Karpas-422 (cell line): ENCODE results near the gene RALGDS. TPM values are rescaled to one million over a fixed set of nuclear protein-coding genes. Genes with fewer than 3 reads are reported as not detected.
"Not testable (repeated sequence)": the region's sequence is repeated elsewhere in the genome, so short reads cannot be mapped to it uniquely, and the experiment has no call there.

Source experiments
- DNase-seq: peaks from one replicate; pipeline ENCODE4 v3.0.0-alpha.2; 2015
- H2AFZ ChIP-seq: fragments of 200-600 bp; sonication (generic); 2 replicates; pipeline ENCODE4 v1.6.1; 2014; ENCODE audit warnings: antibody characterized with exemption, low read length, mixed read lengths
- H3K27ac ChIP-seq: fragments of 200-600 bp; sonication (generic); 2 replicates; pipeline ENCODE4 v1.5.1; 2014; ENCODE audit warnings: mild to moderate bottlenecking, low read length, moderate library complexity
- H3K27me3 ChIP-seq: fragments of 200-600 bp; sonication (generic); 2 replicates; pipeline ENCODE4 v1.6.1; 2014; ENCODE audit warnings: low read length, mixed read lengths
- H3K36me3 ChIP-seq: fragments of 200-600 bp; sonication (generic); 2 replicates; pipeline ENCODE4 v1.6.1; 2014; ENCODE audit warnings: low read length, mixed read lengths; ENCODE audit not compliant: insufficient read depth
- H3K4me1 ChIP-seq: fragments of 200-600 bp; sonication (generic); 2 replicates; pipeline ENCODE4 v1.6.1; 2014; ENCODE audit warnings: mild to moderate bottlenecking, low read length, mixed read lengths
- H3K4me2 ChIP-seq: fragments of 200-600 bp; sonication (generic); 2 replicates; pipeline ENCODE4 v1.6.1; 2014; ENCODE audit warnings: low read length, low read depth, mild to moderate bottlenecking; ENCODE audit not compliant: poor library complexity, severe bottlenecking
- H3K4me3 ChIP-seq: fragments of 200-600 bp; sonication (generic); 2 replicates; pipeline ENCODE4 v1.5.1; 2014; ENCODE audit warnings: mild to moderate bottlenecking, antibody characterized with exemption, low read length, mixed read lengths
- H3K79me2 ChIP-seq: fragments of 200-600 bp; sonication (generic); 2 replicates; pipeline ENCODE4 v1.6.1; 2014; ENCODE audit warnings: mild to moderate bottlenecking, low read length, mixed read lengths
- H3K9ac ChIP-seq: fragments of 200-600 bp; sonication (generic); 2 replicates; pipeline ENCODE4 v1.6.0; 2014; ENCODE audit warnings: low read length
- H3K9me2 ChIP-seq: fragments of 200-600 bp; sonication (generic), shearing (Covaris generic); replicated peaks from 2 replicates; pipeline ENCODE4 v1.6.0; 2014; ENCODE audit warnings: mild to moderate bottlenecking, low read length, moderate library complexity; ENCODE audit not compliant: insufficient read depth
- H3K9me3 ChIP-seq: fragments of 300-700, 200-600 bp; sonication (generic); 2 replicates; pipeline ENCODE4 v1.6.1; 2014; ENCODE audit warnings: low read length, mixed read lengths
- H4K20me1 ChIP-seq: fragments of 200-600 bp; sonication (generic); 2 replicates; pipeline ENCODE4 v1.6.1; 2014; ENCODE audit warnings: mild to moderate bottlenecking, antibody characterized with exemption, low read length, low read depth; ENCODE audit not compliant: insufficient read depth
- total RNA-seq: library from RNA; depleted of rRNA; stranded (reverse); fragments of >200 nt; shearing (Covaris generic); gene quantifications from 2 replicates; pipeline ENCODE4 v1.2.3, GENCODE V29; 2014; ENCODE audit warnings: low replicate concordance

Gene RALGDS
- total RNA-seq, 1 experiment from 2014 or later, result 69.2 TPM

DNA sequence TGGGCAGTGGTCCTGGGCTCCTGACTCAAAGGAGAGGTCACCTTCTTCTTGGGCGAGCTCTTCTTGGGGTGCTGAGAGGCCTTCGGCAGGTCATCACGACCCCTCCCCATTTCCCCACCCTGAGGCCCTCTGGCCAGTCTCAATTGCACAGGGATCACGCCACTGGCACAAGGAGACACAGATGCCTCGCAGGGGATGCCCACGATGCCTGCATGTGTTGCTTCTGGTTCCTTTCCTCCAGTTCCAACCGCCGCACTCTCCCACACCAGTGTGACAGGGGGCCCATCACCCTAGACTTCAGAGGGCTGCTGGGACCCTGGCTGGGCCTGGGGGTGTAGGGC is 57.9 kb downstream of the RALGDS start:
- no peaks in the 10 kb centered on the region for H3K9me3 ChIP-seq
- H3K4me3 ChIP-seq, result no peak overlapping the region
- H3K36me3 ChIP-seq, result no peaks in the 10 kb centered on the region
- no peaks in the 10 kb centered on the region for H3K27me3 ChIP-seq
- H2AFZ ChIP-seq, result no peak overlapping the region
- no peaks in the 10 kb centered on the region for H3K9me2 ChIP-seq
- H3K79me2 ChIP-seq, result no peaks in the 10 kb centered on the region
- H3K4me2 ChIP-seq, result no peak overlapping the region
- no peak overlapping the region for H3K9ac ChIP-seq
- H3K27ac ChIP-seq, result no peak overlapping the region
- DNase-seq, result no peak
- peaks cover 3% of the 10 kb centered on the region; the same call in 1 of the 2 replicates for H3K4me1 ChIP-seq
- no peaks in the 10 kb centered on the region for H4K20me1 ChIP-seq

DNA sequence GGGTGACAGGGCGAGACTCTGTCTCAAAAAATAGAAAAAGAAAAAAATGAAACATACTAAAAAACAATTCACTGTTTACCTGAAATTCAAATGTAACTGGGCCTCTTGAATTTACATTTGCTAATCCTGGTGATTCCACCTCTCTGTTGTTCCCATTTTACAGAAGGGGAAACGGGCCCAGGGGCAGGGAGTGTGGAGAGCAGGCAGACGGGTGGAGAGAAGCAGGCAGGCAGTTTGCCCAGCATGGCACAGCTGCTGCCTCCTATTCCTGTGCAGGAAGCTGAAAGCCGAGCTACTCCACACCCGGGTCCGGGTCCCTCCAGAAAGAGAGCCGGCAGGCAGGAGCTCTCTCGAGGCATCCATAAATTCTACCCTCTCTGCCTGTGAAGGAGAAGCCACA is 58.5 kb downstream of the RALGDS start:
- DNase-seq, H3K9ac ChIP-seq, H3K27me3 ChIP-seq, H3K4me1 ChIP-seq, H3K4me2 ChIP-seq, H4K20me1 ChIP-seq, H3K9me2 ChIP-seq, H2AFZ ChIP-seq, H3K4me3 ChIP-seq, H3K36me3 ChIP-seq, H3K79me2 ChIP-seq, H3K27ac ChIP-seq, H3K9me3 ChIP-seq: not testable (repeated sequence)

DNA sequence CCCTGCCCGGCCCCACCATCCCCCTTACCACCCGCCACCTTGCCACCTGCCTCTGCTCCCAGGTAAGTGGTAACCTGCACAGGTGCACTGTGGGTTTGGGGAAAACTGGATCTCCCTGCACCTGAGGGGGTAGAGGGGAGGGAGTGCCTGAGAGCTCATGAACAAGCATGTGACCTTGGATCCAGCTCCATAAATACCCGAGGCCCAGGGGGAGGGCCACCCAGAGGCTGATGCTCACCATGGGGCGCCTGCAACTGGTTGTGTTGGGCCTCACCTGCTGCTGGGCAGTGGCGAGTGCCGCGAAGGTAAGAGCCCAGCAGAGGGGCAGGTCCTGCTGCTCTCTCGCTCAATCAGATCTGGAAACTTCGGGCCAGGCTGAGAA is 59.3 kb downstream of the RALGDS start, which contains the start of gene CEL:
TSS of gene CEL (plus strand) at position 218 of the 382 bp plus-strand sequence. CDS start at position 240, 22 bp downstream.
- not testable (repeated sequence) for H3K79me2 ChIP-seq, DNase-seq, H3K4me3 ChIP-seq, H3K27me3 ChIP-seq, H3K9ac ChIP-seq, H3K36me3 ChIP-seq, H3K4me2 ChIP-seq, H4K20me1 ChIP-seq, H3K9me3 ChIP-seq, H2AFZ ChIP-seq, H3K4me1 ChIP-seq, H3K27ac ChIP-seq, H3K9me2 ChIP-seq

DNA sequence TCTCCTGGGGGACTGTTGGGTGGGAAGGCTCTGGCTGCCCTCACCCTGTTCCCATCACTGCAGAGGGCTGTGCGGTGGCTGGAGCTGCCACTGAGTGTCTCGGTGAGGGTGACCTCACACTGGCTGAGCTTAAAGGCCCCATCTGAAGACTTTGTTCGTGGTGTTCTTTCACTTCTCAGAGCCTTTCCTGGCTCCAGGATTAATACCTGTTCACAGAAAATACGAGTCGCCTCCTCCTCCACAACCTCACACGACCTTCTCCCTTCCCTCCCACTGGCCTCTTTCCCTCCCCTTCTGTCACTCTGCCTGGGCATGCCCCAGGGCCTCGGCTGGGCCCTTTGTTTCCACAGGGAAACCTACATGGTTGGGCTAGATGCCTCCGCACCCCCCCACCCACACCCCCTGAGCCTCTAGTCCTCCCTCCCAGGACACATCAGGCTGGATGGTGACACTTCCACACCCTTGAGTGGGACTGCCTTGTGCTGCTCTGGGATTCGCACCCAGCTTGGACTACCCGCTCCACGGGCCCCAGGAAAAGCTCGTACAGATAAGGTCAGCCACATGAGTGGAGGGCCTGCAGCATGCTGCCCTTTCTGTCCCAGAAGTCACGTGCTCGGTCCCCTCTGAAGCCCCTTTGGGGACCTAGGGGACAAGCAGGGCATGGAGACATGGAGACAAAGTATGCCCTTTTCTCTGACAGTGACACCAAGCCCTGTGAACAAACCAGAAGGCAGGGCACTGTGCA is 59.8 kb downstream of the RALGDS start:
- not testable (repeated sequence) for H4K20me1 ChIP-seq, H3K4me1 ChIP-seq, H3K9me3 ChIP-seq, H3K79me2 ChIP-seq, H3K9ac ChIP-seq, H3K4me2 ChIP-seq, H3K27ac ChIP-seq, H2AFZ ChIP-seq, H3K9me2 ChIP-seq, DNase-seq, H3K4me3 ChIP-seq, H3K27me3 ChIP-seq, H3K36me3 ChIP-seq

DNA sequence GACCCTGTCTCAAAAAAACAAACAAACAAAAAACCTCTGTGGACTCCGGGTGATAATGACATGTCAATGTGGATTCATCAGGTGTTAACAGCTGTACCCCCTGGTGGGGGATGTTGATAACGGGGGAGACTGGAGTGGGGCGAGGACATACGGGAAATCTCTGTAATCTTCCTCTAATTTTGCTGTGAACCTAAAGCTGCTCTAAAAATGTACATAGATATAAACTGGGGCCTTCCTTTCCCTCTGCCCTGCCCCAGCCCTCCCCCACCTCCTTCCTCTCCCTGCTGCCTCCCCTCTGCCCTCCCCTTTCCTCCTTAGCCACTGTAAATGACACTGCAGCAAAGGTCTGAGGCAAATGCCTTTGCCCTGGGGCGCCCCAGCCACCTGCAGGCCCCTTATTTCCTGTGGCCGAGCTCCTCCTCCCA is 60.6 kb downstream of the RALGDS start:
- Histone ChIP-seq H2AFZ (no peak overlapping the region), H3K27ac (no peak overlapping the region), H3K4me2 (no peak overlapping the region), H4K20me1 (no peaks in the 10 kb centered on the region), H3K9me2 (no peaks in the 10 kb centered on the region), H3K79me2 (no peaks in the 10 kb centered on the region), H3K4me3 (no peak overlapping the region), H3K36me3 (no peaks in the 10 kb centered on the region), H3K4me1 (peaks cover 3% of the 10 kb centered on the region; the same call in 1 of the 2 replicates), H3K27me3 (no peaks in the 10 kb centered on the region), H3K9ac (no peak overlapping the region), H3K9me3 (no peaks in the 10 kb centered on the region)
- no peak for DNase-seq

DNA sequence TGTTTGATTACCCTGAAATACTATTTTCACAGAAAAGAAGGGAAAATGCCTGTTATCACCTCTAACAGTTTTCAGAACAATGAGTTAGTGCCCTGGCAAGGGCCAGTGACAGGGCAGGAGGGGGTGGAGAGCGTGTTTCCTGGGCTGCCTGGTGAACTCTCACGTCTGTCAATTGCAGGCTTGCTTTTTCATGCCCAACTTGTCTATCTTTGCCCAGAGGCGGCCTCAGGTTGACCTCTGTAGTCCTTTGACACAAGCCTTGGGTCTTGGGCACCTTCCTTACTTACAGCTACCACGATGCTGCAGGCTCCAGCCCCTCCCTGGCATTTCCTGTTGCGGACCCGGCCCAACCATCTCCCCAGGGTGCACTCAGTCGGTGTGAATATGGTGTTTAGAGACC is 61.4 kb downstream of the RALGDS start:
- no peaks in the 10 kb centered on the region for H3K79me2 ChIP-seq
- no peak overlapping the region for H3K4me2 ChIP-seq
- H3K36me3 ChIP-seq, result no peaks in the 10 kb centered on the region
- H3K27me3 ChIP-seq, result no peaks in the 10 kb centered on the region
- no peaks in the 10 kb centered on the region for H3K9me2 ChIP-seq
- no peak overlapping the region for H3K4me3 ChIP-seq
- peaks cover 3% of the 10 kb centered on the region; the same call in 1 of the 2 replicates for H3K4me1 ChIP-seq
- H4K20me1 ChIP-seq, result no peaks in the 10 kb centered on the region
- no peak overlapping the region for H3K9ac ChIP-seq
- no peak for DNase-seq
- H3K27ac ChIP-seq, result no peak overlapping the region
- no peak overlapping the region for H2AFZ ChIP-seq
- H3K9me3 ChIP-seq, result no peaks in the 10 kb centered on the region

DNA sequence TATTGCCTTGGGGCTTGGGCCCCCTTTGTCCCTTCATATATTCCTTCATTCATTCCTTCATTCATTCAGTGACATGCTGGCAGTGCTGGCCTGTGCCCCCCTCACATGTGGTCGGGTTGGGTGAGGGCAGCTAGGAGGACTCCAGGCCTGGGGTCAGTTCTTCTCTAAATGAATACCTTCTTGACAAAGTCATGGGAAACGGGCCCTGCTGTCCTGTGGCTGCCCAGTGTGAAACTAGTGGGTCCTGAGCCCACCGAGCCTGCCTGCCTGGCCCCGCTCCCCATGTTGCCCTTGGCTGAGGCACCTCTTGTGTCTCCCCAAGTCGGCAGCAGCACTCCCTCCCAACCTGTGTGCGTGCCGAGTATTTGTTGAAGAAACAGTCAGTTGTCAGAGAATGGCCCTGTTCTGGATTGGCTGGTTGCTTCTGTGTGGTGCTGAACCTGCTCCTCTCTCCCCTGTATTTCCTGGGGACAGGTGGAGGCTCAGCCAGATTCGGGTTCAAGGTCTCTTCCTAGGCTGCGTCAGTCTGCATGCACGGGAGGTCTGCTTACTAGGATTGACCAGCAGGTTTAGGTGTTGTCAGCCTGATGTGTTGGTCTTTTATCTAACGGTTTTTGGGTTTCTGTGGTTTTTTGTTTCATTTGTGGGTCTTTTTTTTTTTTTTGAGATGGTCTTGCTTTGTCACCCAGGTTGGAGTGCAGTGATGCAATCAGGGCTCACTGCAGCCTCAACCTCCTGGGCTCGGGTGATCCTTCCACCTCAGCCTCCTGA is 62.3 kb downstream of the RALGDS start:
- no peak overlapping the region for H3K4me2 ChIP-seq
- H3K9ac ChIP-seq, result no peak overlapping the region
- no peaks in the 10 kb centered on the region for H3K9me2 ChIP-seq
- H2AFZ ChIP-seq, result no peak overlapping the region
- no peak overlapping the region for H3K27ac ChIP-seq
- no peaks in the 10 kb centered on the region for H4K20me1 ChIP-seq
- no peaks in the 10 kb centered on the region for H3K79me2 ChIP-seq
- no peaks in the 10 kb centered on the region for H3K9me3 ChIP-seq
- peaks cover 3% of the 10 kb centered on the region; the same call in 1 of the 2 replicates for H3K4me1 ChIP-seq
- no peaks in the 10 kb centered on the region for H3K36me3 ChIP-seq
- H3K27me3 ChIP-seq, result no peaks in the 10 kb centered on the region
- no peak for DNase-seq
- H3K4me3 ChIP-seq, result no peak overlapping the region

DNA sequence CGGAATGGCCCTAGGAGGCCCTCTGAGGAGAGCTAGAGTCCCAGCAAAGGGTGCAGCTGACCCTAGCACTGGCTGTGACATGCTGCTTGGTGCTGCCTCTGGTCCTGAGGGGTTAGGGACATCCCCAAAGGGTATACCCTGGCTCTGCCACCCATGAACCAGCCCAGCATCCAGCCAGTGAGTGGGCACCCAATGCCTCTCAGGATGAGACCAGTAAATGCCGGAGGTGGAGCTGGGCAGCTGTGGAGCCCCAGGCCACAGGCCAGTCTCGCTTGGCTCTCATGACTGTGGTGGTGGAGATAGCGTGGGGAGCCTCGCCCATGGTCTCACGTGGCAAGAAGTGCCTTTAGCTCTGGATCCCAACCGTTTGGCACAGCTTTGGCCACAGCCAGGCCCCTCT is 63.0 kb downstream of the RALGDS start:
- H3K36me3 ChIP-seq, result no peaks in the 10 kb centered on the region
- H3K4me1 ChIP-seq, result peaks cover 3% of the 10 kb centered on the region; the same call in 1 of the 2 replicates
- H3K79me2 ChIP-seq, result no peaks in the 10 kb centered on the region
- H4K20me1 ChIP-seq, result no peaks in the 10 kb centered on the region
- no peak overlapping the region for H3K9ac ChIP-seq
- no peaks in the 10 kb centered on the region for H3K27me3 ChIP-seq
- H2AFZ ChIP-seq, result no peak overlapping the region
- no peaks in the 10 kb centered on the region for H3K9me3 ChIP-seq
- H3K9me2 ChIP-seq, result no peaks in the 10 kb centered on the region
- no peak overlapping the region for H3K4me3 ChIP-seq
- no peak overlapping the region for H3K27ac ChIP-seq
- H3K4me2 ChIP-seq, result no peak overlapping the region
- DNase-seq, result no peak
